Hematopoietic multipotent progenitor cell (in vitro differentiated cells): ENCODE measurements around the gene MPO. TPM values are rescaled to one million over a fixed set of nuclear protein-coding genes. Genes with fewer than 3 reads are reported as not detected.

ENCODE experiments used
- DNase-seq, 3 donors: peaks; one replicate each; pipeline ENCODE4 v3.0.0-alpha.2; 2011 to 2015; ENCODE audit warnings: low read depth in 2 of 3, low spot score in 2 of 3
- total RNA-seq: library from RNA; depleted of rRNA; stranded (reverse); fragments of >200 nt; gene quantifications from one replicate; pipeline ENCODE4 v1.2.3, GENCODE V29; 2012

MPO gene
- total RNA-seq, 1 donor, result 371 TPM

- no peak for DNase-seq
These were observed 14.5 kb downstream of the MPO start for GRCh38 chr17:58265902-58266875.

DNA sequence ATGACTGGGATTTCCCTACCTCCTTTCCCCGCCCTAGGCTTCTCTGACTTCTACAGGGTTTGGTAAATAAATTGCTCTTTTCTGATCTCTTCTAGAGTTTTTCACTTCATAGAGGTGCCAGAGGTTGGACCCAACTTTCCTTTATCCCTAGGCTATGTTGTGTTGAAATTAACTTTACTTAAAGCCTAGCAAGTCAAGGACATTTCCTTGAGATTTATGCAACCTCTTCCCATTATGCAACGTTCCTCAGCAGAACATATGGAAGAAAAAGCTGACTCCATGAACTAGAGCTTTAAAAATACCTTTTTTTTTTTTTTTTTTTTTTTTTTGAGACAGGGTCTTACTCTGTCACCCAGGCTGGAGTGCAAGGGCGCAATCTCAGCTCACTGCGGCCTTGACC is 15.5 kb downstream of the MPO start:
- no peak for DNase-seq

GRCh38 chr17:58264407-58265103 is 16.2 kb downstream of the MPO start:
- no peak for DNase-seq

DNA sequence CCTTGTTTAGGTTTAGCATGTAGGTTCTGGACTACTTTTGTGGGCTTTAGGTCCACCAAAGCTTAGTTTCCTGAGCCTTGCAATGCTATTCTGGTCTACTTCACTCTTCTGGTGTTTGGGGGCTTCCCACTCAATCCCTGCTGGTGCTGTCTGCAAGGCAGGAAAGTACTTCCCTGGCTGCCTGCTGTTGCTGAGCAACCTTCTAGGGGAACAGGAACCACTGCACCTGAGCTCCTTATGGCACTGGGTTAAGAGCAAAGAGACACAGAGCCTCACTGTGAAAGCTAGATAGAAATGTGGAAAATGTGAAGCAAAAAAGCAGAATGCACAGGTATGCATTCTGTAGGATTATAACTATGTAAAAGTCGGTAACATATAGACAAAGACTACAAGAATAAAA is 17.0 kb downstream of the MPO start:
- no peak for DNase-seq

GRCh38 chr17:58262149-58262548 is 18.6 kb downstream of the MPO start:
- no peak for DNase-seq

DNA sequence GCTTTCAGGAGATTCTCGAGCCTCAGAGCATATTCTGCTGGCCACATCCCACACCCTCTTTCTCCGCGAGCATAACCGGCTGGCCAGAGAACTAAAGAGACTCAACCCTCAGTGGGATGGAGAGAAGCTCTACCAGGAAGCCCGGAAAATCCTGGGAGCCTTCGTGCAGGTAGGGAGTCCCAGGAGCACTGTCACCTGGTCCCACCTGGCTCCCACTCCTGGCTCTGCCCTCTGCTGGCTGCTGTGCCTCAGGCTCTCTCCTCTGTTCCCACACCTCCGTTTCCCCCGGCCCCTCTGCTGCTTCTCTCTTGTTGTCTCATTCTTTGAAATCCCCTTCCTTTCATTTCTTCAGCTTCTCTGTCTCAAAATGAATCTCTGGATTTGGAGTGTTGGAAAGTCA is 25.9 kb downstream of the MPO start:
- no peak for DNase-seq

- no peak for DNase-seq
These were observed 27.7 kb downstream of the MPO start for GRCh38 chr17:58253082-58253481.

- DNase-seq, result no peak
These were observed 28.6 kb downstream of the MPO start for GRCh38 chr17:58252141-58252540.

- no peak for DNase-seq
These were observed 30.3 kb downstream of the MPO start for GRCh38 chr17:58250344-58251011.

- peak; percentile 61 to 68 (median 62) for DNase-seq
These were observed 31.2 kb downstream of the MPO start for GRCh38 chr17:58249270-58250133.

- no peak for DNase-seq
These were observed 31.8 kb downstream of the MPO start for GRCh38 chr17:58248955-58249269.

GRCh38 chr17:58247511-58248363 is 33.0 kb downstream of the MPO start:
- no peak for DNase-seq

- DNase-seq, result no peak
These were observed 34.0 kb downstream of the MPO start for GRCh38 chr17:58246781-58247180.

DNA sequence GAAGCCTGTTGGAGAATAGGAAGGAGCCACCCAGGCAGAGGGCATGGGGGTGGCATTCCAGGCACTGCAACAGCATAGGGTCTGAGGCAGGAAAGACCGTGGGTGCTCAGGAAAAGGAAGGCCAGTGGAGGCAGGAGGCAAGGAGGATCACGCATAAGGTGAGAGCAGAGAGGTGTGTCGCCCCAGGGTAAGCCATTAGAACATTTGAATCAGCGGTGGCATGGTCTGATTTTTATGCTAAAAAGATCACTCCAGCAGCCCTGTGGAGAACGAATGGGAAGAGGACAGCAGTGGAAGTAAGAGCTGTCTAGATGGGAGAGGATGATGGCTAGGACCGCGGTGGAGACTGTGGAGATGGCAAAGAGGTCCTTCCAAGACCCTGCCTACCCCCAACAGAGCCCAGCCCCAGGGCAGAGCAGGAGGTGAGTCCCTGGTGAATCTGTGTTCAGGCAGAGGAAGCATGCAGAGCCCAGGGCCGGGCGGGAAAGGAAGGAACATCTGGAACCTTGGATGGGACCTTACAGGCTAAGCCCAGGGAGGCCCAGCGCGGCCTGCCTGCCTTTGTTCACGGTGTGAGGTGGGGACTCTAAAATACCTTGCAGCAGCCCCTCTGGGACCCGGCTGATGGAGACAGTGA is 34.5 kb downstream of the MPO start:
- no peak for DNase-seq

- no peak for DNase-seq
These were observed 35.2 kb downstream of the MPO start for GRCh38 chr17:58245428-58246103.

- no peak for DNase-seq
These were observed 35.8 kb downstream of the MPO start for GRCh38 chr17:58244963-58245362.

DNA sequence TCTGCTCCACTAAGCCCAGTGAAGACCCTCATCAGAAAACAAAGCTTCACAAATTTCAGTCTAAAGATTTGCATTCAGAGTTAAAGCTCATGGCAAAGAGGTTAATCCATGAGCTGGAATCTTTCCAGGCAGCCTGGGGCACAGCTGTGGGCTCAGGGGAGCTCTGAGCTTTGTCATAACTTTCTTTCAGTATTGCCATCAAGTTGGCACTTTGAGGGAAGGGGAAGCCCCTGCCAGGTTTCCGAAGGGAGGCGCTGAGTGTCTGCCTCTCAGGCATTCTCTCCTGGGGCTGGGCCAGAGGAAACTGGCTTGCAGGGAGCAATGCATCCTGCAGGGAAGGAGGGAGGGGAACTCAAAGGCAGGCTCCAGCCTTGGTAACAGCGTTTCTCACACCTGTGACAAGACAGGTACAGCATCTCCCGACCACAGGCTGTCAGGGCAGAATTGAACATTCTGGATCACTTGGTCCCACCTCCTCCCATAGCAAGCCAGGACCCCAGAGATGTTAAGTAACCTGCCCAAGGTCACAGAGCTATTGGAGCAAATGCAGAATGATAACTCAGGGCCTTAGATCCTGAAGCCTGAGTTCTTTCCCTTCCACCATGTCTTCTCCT is 38.5 kb downstream of the MPO start:
- no peak for DNase-seq

GRCh38 chr17:58239987-58240386 is 40.7 kb downstream of the MPO start:
- no peak for DNase-seq
